Body of pancreas (tissue), 4 donors: Measurements from ENCODE around the gene ALDH7A1. TPM values are rescaled to one million over a fixed set of nuclear protein-coding genes. Genes with fewer than 3 reads are reported as not detected.
A peak's percentile ranks its signal among the peaks of the same experiment; 100 is the strongest.
"Not testable (repeated sequence)": the region's sequence is repeated elsewhere in the genome, so short reads cannot be mapped to it uniquely, and the experiment has no call there.

Experiments
- ATAC-seq: fragments of 150-250 bp; one replicate; pipeline ENCODE4 v1.9.1; 2016
- DNase-seq, 4 donors: peaks; one replicate each; pipeline ENCODE4 v3.0.0-alpha.2; 2019
- H3K27ac ChIP-seq, 4 donors: fragments of 200-600 bp; sonication (generic); 1 replicate in 3 of 4; 2 replicates in 1 of 4; pipeline versions ENCODE4 v1.5.1 to v1.6.1; 2016 to 2019; ENCODE audit warnings: mild to moderate bottlenecking in 1 of 4, mixed read lengths in 1 of 4, moderate library complexity in 1 of 4
- H3K27me3 ChIP-seq, 2 donors: fragments of 200-600 bp; sonication (generic); one replicate each; pipeline ENCODE4 v1.6.0; 2016; ENCODE audit warnings: mild to moderate bottlenecking in 1 of 2
- H3K36me3 ChIP-seq, 2 donors: fragments of 200-600 bp; sonication (generic); replicated peaks in 1 of 2; 2 replicates each; pipeline ENCODE4 v1.5.1; 2016; ENCODE audit warnings: low read depth in 2 of 2; ENCODE audit not compliant: insufficient read depth in 1 of 2
- H3K4me1 ChIP-seq: fragments of 200-600 bp; sonication (generic); one replicate; pipeline ENCODE4 v1.6.0; 2016
- H3K4me3 ChIP-seq, 2 donors: fragments of 200-600 bp; sonication (generic); 1 replicate in 1 of 2; 2 replicates in 1 of 2; pipeline ENCODE4 v1.5.1; 2016 to 2019
- H3K9me3 ChIP-seq, 3 donors: fragments of 200-600 bp; sonication (generic); 1 replicate in 2 of 3; 2 replicates in 1 of 3; pipeline ENCODE4 v1.5.1; 2016
- POLR2A ChIP-seq, 3 donors: fragments of 450-650 bp; IDR thresholded peaks; one replicate each; pipeline ENCODE4 v1.6.1; 2016; ENCODE audit warnings: antibody characterized with exemption in 3 of 3, mild to moderate bottlenecking in 2 of 3
- WGBS, 2 donors: methylation state at CpG; one replicate each; pipeline ENCODE4 v1.1.5; 2017; 5-methylcytosine and 5-hydroxymethylcytosine counted together
- intact Hi-C: fragments of 100-400 bp; cut with DNase I; formaldehyde crosslinking; loops from one replicate; pipeline ENCODE4 v1.15.1; 2023
- total RNA-seq, 2 donors: library from RNA; depleted of rRNA; stranded (reverse); fragments of >200 nt; gene quantifications; one replicate each; pipeline ENCODE4 v1.1.0, GENCODE V29; 2016
- TF ChIP-seq, protein P1 (sequence below), 7 experiments: fragments of 450-650 bp in 4 of 7; fragments of 200-600 bp in 3 of 7; sonication (generic) in 3 of 7; IDR thresholded peaks; one replicate each; pipeline ENCODE4 v1.5.1; 2016 to 2019; ENCODE audit warnings: antibody characterized with exemption in 7 of 7

ALDH7A1 gene
- total RNA-seq, 2 donors from 2014 or later = 19.1 to 27.0 TPM

DNA sequence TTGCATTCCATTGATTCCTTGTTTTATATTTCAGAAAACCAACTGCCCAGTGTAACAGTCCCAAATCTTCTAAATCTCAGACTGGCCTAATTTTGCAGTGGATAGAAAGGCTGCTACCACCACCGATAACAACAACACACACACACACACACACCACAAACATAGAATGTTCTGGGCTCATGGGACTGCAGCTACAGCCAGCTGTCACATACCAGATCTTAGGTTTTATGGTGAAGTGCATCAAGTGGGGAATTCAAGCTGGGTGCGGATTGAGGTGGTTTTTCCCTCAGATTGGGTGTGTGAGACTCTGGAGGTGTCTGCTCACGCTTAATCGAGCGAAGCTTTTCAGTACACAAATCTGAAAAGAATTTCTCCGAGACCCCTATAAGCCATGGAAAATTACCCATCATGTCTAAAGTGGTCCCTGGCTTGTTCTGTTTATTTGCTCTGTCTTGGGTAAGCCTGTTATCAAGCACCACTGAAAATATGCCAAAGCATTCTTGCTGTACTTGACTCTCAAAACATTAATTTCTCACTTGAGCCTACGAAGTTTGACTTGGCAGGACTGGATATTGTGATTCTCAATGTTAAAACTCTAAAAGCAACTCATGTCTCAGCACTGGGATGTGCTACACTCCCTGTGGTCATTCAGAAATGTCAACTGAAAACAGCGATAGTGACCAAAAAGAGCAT, 71.1 kb downstream of the ALDH7A1 start:
- Histone ChIP-seq H3K4me3 (no peak overlapping the region), H3K4me1 (peaks cover 19% of the 10 kb centered on the region), H3K27ac (no peak overlapping the region), H3K27me3 (no peaks in the 10 kb centered on the region), H3K9me3 (no peaks in the 10 kb centered on the region), H3K36me3 (no peaks in the 10 kb centered on the region)
- DNase-seq = no peak
- TF ChIP-seq, protein P1, sequence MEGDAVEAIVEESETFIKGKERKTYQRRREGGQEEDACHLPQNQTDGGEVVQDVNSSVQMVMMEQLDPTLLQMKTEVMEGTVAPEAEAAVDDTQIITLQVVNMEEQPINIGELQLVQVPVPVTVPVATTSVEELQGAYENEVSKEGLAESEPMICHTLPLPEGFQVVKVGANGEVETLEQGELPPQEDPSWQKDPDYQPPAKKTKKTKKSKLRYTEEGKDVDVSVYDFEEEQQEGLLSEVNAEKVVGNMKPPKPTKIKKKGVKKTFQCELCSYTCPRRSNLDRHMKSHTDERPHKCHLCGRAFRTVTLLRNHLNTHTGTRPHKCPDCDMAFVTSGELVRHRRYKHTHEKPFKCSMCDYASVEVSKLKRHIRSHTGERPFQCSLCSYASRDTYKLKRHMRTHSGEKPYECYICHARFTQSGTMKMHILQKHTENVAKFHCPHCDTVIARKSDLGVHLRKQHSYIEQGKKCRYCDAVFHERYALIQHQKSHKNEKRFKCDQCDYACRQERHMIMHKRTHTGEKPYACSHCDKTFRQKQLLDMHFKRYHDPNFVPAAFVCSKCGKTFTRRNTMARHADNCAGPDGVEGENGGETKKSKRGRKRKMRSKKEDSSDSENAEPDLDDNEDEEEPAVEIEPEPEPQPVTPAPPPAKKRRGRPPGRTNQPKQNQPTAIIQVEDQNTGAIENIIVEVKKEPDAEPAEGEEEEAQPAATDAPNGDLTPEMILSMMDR (IDR thresholded peaks at IDR 0.05) = no peak
- TF ChIP-seq POLR2A (IDR thresholded peaks at IDR 0.05) = no peak
- ATAC-seq = no peak
- 74 to 75% methylated on average over 8 of the region's 8 CpGs for WGBS, 2 donors
- intact Hi-C loops = no loop called here

DNA sequence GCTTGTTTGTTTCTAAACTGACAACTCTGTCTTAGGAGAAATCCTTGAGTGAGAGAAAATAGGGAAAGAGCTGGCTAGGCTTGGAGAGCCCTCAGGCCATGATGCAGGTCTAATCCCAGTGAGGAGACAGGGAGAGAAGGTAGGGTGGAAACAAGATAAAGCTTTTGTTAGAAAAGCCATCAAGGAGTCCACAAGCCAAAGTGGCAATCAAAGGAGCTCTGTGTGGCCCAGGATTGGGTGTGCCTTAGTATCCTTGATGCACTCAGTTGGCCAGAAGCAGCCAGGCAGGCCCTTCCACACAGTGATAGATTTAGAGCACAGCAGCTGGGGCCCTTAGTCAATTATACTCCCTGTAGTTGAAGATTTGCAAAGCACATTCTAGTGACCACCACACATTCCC, 73.9 kb downstream of the ALDH7A1 start:
- Histone ChIP-seq H3K27me3 (no peaks in the 10 kb centered on the region), H3K9me3 (no peaks in the 10 kb centered on the region), H3K4me3 (no peak overlapping the region), H3K36me3 (no peaks in the 10 kb centered on the region), H3K27ac (no peak overlapping the region), H3K4me1 (peaks cover 19% of the 10 kb centered on the region)
- no peak for DNase-seq
- ATAC-seq = no peak
- TF ChIP-seq POLR2A (IDR thresholded peaks at IDR 0.05) = no peak
- TF ChIP-seq, protein P1 (IDR thresholded peaks at IDR 0.05) = no peak
- intact Hi-C loops = no loop called here

DNA sequence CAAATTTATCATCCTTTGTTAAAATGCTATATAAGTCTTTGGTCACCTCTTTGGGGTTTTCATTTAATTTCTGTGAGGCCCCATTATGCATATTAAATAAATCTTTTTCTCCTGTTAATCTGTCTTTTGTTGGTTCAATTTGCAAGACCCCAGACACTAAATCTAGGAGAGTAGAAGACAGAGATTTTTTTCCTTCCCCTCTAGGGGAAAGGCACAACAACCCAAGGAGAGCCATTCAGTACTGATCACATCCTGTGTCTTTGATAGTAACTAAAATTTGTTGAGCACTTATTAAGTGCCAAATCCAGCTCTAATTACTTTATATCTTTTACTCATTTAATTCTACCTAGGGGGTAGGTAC, 74.4 kb downstream of the ALDH7A1 start:
- ATAC-seq = no peak
- peaks cover 19% of the 10 kb centered on the region for H3K4me1 ChIP-seq

DNA sequence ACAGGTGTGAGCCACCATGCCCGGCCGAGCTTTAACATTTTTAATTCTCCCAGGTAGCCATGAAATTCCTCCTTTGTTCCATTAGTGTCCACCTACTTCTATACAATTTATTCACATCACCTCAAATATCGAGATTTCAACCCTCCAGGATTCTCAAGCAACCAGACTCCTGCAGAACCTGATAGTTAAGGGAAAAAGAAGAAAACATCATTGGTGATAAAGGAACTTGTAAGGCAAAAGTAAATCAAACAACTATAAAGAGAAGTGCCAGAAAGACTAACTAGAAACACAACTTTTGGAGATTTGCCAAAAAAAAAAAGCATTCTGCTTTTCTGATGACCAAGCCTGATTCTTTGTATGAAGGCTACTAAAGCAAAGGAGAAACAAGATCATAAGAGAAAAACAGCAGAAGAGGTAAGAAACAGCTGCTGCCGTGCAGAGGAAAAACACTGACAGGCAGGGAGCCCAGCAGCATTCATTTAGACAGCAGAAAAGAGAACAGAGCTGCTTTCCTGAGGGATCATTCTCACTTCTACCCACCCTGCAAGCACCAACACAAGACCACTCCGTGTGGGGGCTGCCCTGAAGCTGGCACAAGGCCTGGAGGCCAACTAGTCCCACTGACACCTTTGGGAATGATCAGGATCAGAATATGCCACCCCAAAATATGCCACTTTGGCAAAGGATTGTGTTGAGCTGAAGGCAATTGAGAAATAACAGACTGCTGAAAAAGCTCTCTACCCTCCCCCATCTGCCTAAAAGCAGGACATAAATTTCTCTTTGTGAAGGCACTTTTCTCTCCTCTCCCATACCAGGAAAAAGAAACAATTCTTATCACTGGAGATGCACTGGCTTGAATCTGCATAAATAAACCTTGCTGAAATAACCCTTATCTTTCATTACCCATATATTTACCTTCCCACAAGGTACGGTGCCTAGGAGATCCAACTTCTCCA, 75.1 kb downstream of the ALDH7A1 start:
- peaks cover 19% of the 10 kb centered on the region for H3K4me1 ChIP-seq
- intact Hi-C loops = no loop called here

More for the DNA sequence above, 74.4 kb downstream of the ALDH7A1 start:
- DNase-seq = no peak
- intact Hi-C loops = no loop called here
- H3K27ac ChIP-seq = no peak overlapping the region
- no peaks in the 10 kb centered on the region for H3K27me3 ChIP-seq
- no peak overlapping the region for H3K4me3 ChIP-seq
- no peak for TF ChIP-seq POLR2A (IDR thresholded peaks at IDR 0.05)
- TF ChIP-seq, protein P1 (IDR thresholded peaks at IDR 0.05) = no peak
- no peaks in the 10 kb centered on the region for H3K36me3 ChIP-seq
- H3K9me3 ChIP-seq = no peaks in the 10 kb centered on the region

DNA sequence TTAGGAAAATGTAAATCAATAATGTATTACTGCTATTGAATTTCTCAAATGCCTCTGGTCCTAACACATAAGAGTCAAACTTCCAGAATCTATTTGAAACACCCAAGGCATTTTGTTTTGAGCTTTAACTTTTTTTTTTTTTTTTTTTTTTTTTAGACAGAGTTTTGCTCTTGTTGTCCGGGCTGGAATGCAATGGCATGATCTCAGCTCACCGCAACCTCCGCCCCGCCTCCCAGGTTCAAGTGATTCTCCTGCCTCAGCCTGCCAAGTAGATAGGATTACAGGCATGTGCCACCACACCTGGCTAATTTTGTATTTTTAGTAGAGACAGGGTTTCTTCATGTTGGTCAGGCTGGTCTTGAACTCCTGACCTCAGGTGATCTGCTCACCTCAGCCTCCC, 75.8 kb downstream of the ALDH7A1 start:
- Histone ChIP-seq H3K27ac (peak overlapping the region in 2 of 4 donors; percentile 3 to 40), H3K4me1 (peaks cover 14% of the 10 kb centered on the region)
- 46 to 89% methylated on average over 4 of the region's 4 CpGs for WGBS, 2 donors
- H3K36me3 ChIP-seq, intact Hi-C loops, H3K4me3 ChIP-seq, ATAC-seq, H3K27me3 ChIP-seq, H3K9me3 ChIP-seq: not testable (repeated sequence)
- DNase-seq = peak in 3 of 4 donors; percentile 28 to 33 (median 33)

More for the DNA sequence above, 75.1 kb downstream of the ALDH7A1 start:
- Histone ChIP-seq H3K36me3 (no peaks in the 10 kb centered on the region), H3K27ac (peak overlapping the region in 3 of 4 donors; percentile 3 to 55 (median 40)), H3K4me3 (no peak overlapping the region), H3K27me3 (no peaks in the 10 kb centered on the region), H3K9me3 (no peaks in the 10 kb centered on the region)
- DNase-seq = peak in 1 of 4 donors; percentile 21
- TF ChIP-seq, protein P1 (IDR thresholded peaks at IDR 0.05) = no peak
- TF ChIP-seq POLR2A (IDR thresholded peaks at IDR 0.05) = peak in 1 of 3 donors; percentile 5
- peak; percentile 33 for ATAC-seq
- 26 to 30% methylated on average over 6 of the region's 6 CpGs for WGBS, 2 donors
